Heart left ventricle (tissue), 13 donors: ENCODE measurements around the gene MARCO.

Source experiments
- CTCF ChIP-seq, 12 donors: fragments of 200-600 bp; sonication (generic) in 4 of 12; IDR thresholded peaks; one replicate each; pipeline versions ENCODE4 v1.5.0 to v1.8.0; 2018 to 2022; ENCODE audit warnings: antibody characterized with exemption in 12 of 12, mild to moderate bottlenecking in 5 of 12
- POLR2A ChIP-seq, 2 donors: fragments of 450-650 bp; IDR thresholded peaks; one replicate each; pipeline ENCODE4 v1.6.1; 2017; ENCODE audit warnings: antibody characterized with exemption in 2 of 2, mild to moderate bottlenecking in 2 of 2, moderate library complexity in 2 of 2
- donor health status: ischemic (EF 13 %, LVEDD 7.1; RV severe dilation, severe dysfunction).
- donor health status: DM: no; HTN: yes; CAD: no.
- donor health status: DM: no; HTN: no; CAD: no.
- donor health status: ischemic (EF 25% LVEDD 6.9; RV normal size, moderate dysfunction).
- donor health status: ischemic (EF 25% LVEDD 5.7; RV mildly dilated, moderate dysfunction).
- donor health status: ischemic (EF 35%, LVEDD 5.7; RV mildly dilated, moderate dysfunction).
- donor health status: nonischemic (EF 11% LVEDD 7.7; RV severe dilation, severe dysfunction).
- donor health status: DM: yes; HTN: yes; CAD: no.
- donor health status: PGD.
- donor health status: ischemic (EF 29% LVEDD 5.4; RV normal size, mild dysfunction).
- donor health status: nonischemic (EF 23%, LVEDD 6.1; RV moderate dilation, normal function).

GRCh38 chr2:118945881-118946280 lies 3.9 kb downstream of the MARCO start:
- TF ChIP-seq POLR2A (IDR thresholded peaks at IDR 0.05) (no peak), CTCF (IDR thresholded peaks at IDR 0.05) (no peak)
